Fibroblast of lung (primary cell): ENCODE measurements around the gene RAPH1. TPM values are rescaled to one million over a fixed set of nuclear protein-coding genes. Genes with fewer than 3 reads are reported as not detected.
A peak's percentile ranks its signal among the peaks of the same experiment; 100 is the strongest.

ENCODE experiments used
- DNase-seq, 2 donors: peaks; one replicate each; pipeline versions ENCODE4 v3.0.0 to v3.0.0-alpha.2; 2010; ENCODE audit warnings: low read depth in 2 of 2
- H2AFZ ChIP-seq: 2 replicates; pipeline ENCODE4 v1.5.1; 2012; ENCODE audit warnings: low read length, control low read depth, inconsistent platforms
- H3K27ac ChIP-seq: 2 replicates; pipeline ENCODE4 v1.5.1; 2011; ENCODE audit warnings: low read length, control low read depth; ENCODE audit not compliant: insufficient read depth
- H3K27me3 ChIP-seq: 2 replicates; pipeline ENCODE4 v1.5.1; 2011; ENCODE audit warnings: mild to moderate bottlenecking, low read length; ENCODE audit not compliant: control insufficient read depth, insufficient read depth
- H3K36me3 ChIP-seq: 2 replicates; pipeline ENCODE4 v1.5.1; 2011; ENCODE audit warnings: low read length; ENCODE audit not compliant: control insufficient read depth, insufficient read depth
- H3K4me1 ChIP-seq: 2 replicates; pipeline ENCODE4 v1.5.1; 2011; ENCODE audit warnings: low read length; ENCODE audit not compliant: control insufficient read depth, insufficient read depth; ENCODE audit errors: extremely low read depth
- H3K4me2 ChIP-seq: 2 replicates; pipeline ENCODE4 v1.5.1; 2011; ENCODE audit warnings: low read length, control low read depth; ENCODE audit not compliant: insufficient read depth; ENCODE audit errors: extremely low read depth
- H3K4me3 ChIP-seq, 4 experiments: fragments of 200-600 bp in 1 of 4; sonication (generic) in 1 of 4; replicated peaks in 1 of 4; 2 replicates each; pipeline ENCODE4 v1.5.1; 2011 to 2016; ENCODE audit warnings: low read length in 4 of 4, low read depth in 3 of 4, mild to moderate bottlenecking in 3 of 4, control low read depth in 2 of 4, inconsistent platforms in 1 of 4, mixed read lengths in 1 of 4; ENCODE audit not compliant: insufficient read depth in 1 of 4; ENCODE audit errors: control extremely low read depth in 1 of 4
- H3K79me2 ChIP-seq: 2 replicates; pipeline ENCODE4 v1.5.1; 2012; ENCODE audit warnings: mild to moderate bottlenecking, low read length, inconsistent platforms; ENCODE audit not compliant: control insufficient read depth, insufficient read depth
- H3K9ac ChIP-seq: 2 replicates; pipeline ENCODE4 v1.5.1; 2011; ENCODE audit warnings: mild to moderate bottlenecking, low read length, control low read depth; ENCODE audit not compliant: insufficient read depth
- H3K9me3 ChIP-seq: 2 replicates; pipeline ENCODE4 v1.5.1; 2012; ENCODE audit warnings: low read depth, low read length; ENCODE audit not compliant: control insufficient read depth, insufficient read depth
- H4K20me1 ChIP-seq: 2 replicates; pipeline ENCODE4 v1.5.1; 2011; ENCODE audit warnings: low read length; ENCODE audit not compliant: control insufficient read depth, insufficient read depth; ENCODE audit errors: extremely low read depth
- CTCF ChIP-seq, 2 donors: IDR thresholded peaks in 1 of 2; conservative IDR thresholded peaks in 1 of 2; 1 replicate in 1 of 2; 2 replicates in 1 of 2; pipeline ENCODE4 v1.5.1; 2011 to 2012; ENCODE audit warnings: low read length in 2 of 2, control low read depth in 1 of 2, inconsistent platforms in 1 of 2, low read depth in 1 of 2, mild to moderate bottlenecking in 1 of 2
- EZH2 ChIP-seq: IDR thresholded peaks from 2 replicates; pipeline ENCODE4 v1.5.1; 2012; ENCODE audit warnings: low read length, control low read depth, mild to moderate bottlenecking; ENCODE audit errors: missing control alignments
- polyA plus RNA-seq, 2 donors: library from polyadenylated mRNA; depleted of rRNA in 1 of 2; stranded (reverse) in 1 of 2; unstranded in 1 of 2; fragments of >200 nt; gene quantifications; 2 replicates each; pipeline ENCODE4 v1.2.1, GENCODE V29; 2011 to 2012; ENCODE audit warnings: missing spikeins in 1 of 2
- total RNA-seq: library from RNA; depleted of rRNA; stranded (reverse); fragments of >200 nt; gene quantifications from 2 replicates; pipeline ENCODE4 v1.2.1, GENCODE V29; 2014

RAPH1 gene
- total and polyA plus RNA-seq, 2 donors (not counting 1 experiment from before 2014, with no cell fraction given), result 14.1 to 21.1 TPM

GRCh38 chr2:203498161-203498560, 36.9 kb downstream of the RAPH1 start:
- Histone ChIP-seq H3K4me2 (peak overlapping the region; percentile 20), H2AFZ (no peak overlapping the region), H3K9ac (no peak overlapping the region), H4K20me1 (no peaks in the 10 kb centered on the region), H3K4me3 (peak overlapping the region in 1 of 4 experiments; percentile 20), H3K27ac (peak overlapping the region; percentile 35), H3K79me2 (peaks cover 34% of the 10 kb centered on the region), H3K27me3 (no peaks in the 10 kb centered on the region), H3K36me3 (no peaks in the 10 kb centered on the region), H3K9me3 (no peaks in the 10 kb centered on the region), H3K4me1 (peaks cover 2% of the 10 kb centered on the region)
- TF ChIP-seq CTCF (conservative IDR thresholded peaks at IDR 0.05 in 1 of 2, IDR thresholded peaks at IDR 0.05 in 1 of 2; ENCODE audit: low read depth in 1 of 2, low read length in 2 of 2) (no peak), EZH2 (no peak)
- DNase-seq, result peak; percentile 86 to 89

- H3K79me2 ChIP-seq, result peaks cover 14% of the 10 kb centered on the region
- H3K9me3 ChIP-seq, result no peaks in the 10 kb centered on the region
- peaks cover 7% of the 10 kb centered on the region for H3K4me1 ChIP-seq
- H3K27me3 ChIP-seq, result no peaks in the 10 kb centered on the region
- H3K4me2 ChIP-seq, result no peak overlapping the region
- TF ChIP-seq EZH2 (no peak), CTCF (conservative IDR thresholded peaks at IDR 0.05 in 1 of 2, IDR thresholded peaks at IDR 0.05 in 1 of 2; ENCODE audit: low read depth in 1 of 2, low read length in 2 of 2) (no peak)
- H3K27ac ChIP-seq, result no peak overlapping the region
- no peak overlapping the region for H2AFZ ChIP-seq
- H3K4me3 ChIP-seq, result no peak overlapping the region
- no peak overlapping the region for H3K9ac ChIP-seq
- H4K20me1 ChIP-seq, result no peaks in the 10 kb centered on the region
- peak in 1 of 2 donors; percentile 68 for DNase-seq
- peaks cover 1% of the 10 kb centered on the region for H3K36me3 ChIP-seq
These were observed 42.1 kb downstream of the RAPH1 start for GRCh38 chr2:203492965-203493364.

- H3K36me3 ChIP-seq, result peaks cover 1% of the 10 kb centered on the region
These were observed 44.7 kb downstream of the RAPH1 start for GRCh38 chr2:203490391-203490790.

More at GRCh38 chr2:203490391-203490790, 44.7 kb downstream of the RAPH1 start:
- Histone ChIP-seq H3K9ac (no peak overlapping the region), H3K27ac (no peak overlapping the region), H3K4me2 (no peak overlapping the region), H3K4me3 (no peak overlapping the region), H3K79me2 (peaks cover 2% of the 10 kb centered on the region), H3K9me3 (no peaks in the 10 kb centered on the region), H4K20me1 (no peaks in the 10 kb centered on the region), H2AFZ (no peak overlapping the region), H3K4me1 (peaks cover 7% of the 10 kb centered on the region), H3K27me3 (no peaks in the 10 kb centered on the region)
- TF ChIP-seq CTCF (conservative IDR thresholded peaks at IDR 0.05 in 1 of 2, IDR thresholded peaks at IDR 0.05 in 1 of 2; ENCODE audit: low read depth in 1 of 2, low read length in 2 of 2) (no peak), EZH2 (no peak)
- no peak for DNase-seq
